NB4 (cell line): Measurements from ENCODE around the gene SLC25A21.

Source experiments
- CTCF ChIP-seq: IDR thresholded peaks from one replicate; pipeline ENCODE4 v1.5.1; 2012; ENCODE audit warnings: low read depth, low read length
- POLR2A ChIP-seq: IDR thresholded peaks from 2 replicates; pipeline ENCODE4 v1.6.1; 2011; ENCODE audit warnings: mild to moderate bottlenecking; ENCODE audit not compliant: insufficient read length; ENCODE audit errors: extremely low read depth

- TF ChIP-seq POLR2A: no peak
- no peak for TF ChIP-seq CTCF
Observed at GRCh38 chr14:37087520-37087919, 84.9 kb downstream of the SLC25A21 start.
